GM23248 (cell line): Measurements from ENCODE around the gene FOXRED2. TPM values are rescaled to one million over a fixed set of nuclear protein-coding genes. Genes with fewer than 3 reads are reported as not detected.

Experiments used
- DNase-seq: peaks from one replicate; pipeline ENCODE4 v3.0.0-alpha.2; 2015
- H2AFZ ChIP-seq: fragments of 200-600 bp; sonication (generic); 2 replicates; pipeline ENCODE4 v1.6.1; 2016; ENCODE audit warnings: antibody characterized with exemption
- H3F3A ChIP-seq: fragments of 200-600 bp; sonication (generic); 2 replicates; pipeline ENCODE4 v1.6.1; 2016; ENCODE audit warnings: mild to moderate bottlenecking, antibody characterized with exemption, mixed run types; ENCODE audit not compliant: insufficient read depth
- H3K27ac ChIP-seq: fragments of 200-600 bp; sonication (generic); 2 replicates; pipeline ENCODE4 v1.5.1; 2016; ENCODE audit warnings: mild to moderate bottlenecking
- H3K27me3 ChIP-seq: fragments of 200-600 bp; sonication (generic); replicated peaks from 2 replicates; pipeline ENCODE4 v1.6.1; 2016; ENCODE audit warnings: mild to moderate bottlenecking; ENCODE audit not compliant: insufficient read depth
- H3K36me3 ChIP-seq: fragments of 200-600 bp; sonication (generic); 2 replicates; pipeline ENCODE4 v1.6.1; 2016; ENCODE audit warnings: low read depth, mild to moderate bottlenecking
- H3K4me1 ChIP-seq: fragments of 200-600 bp; sonication (generic); 2 replicates; pipeline ENCODE4 v1.6.1; 2016; ENCODE audit warnings: mild to moderate bottlenecking; ENCODE audit not compliant: insufficient read depth
- H3K4me2 ChIP-seq: fragments of 200-600 bp; sonication (generic); one replicate; pipeline ENCODE4 v1.6.1; 2016; ENCODE audit warnings: mild to moderate bottlenecking; ENCODE audit not compliant: unreplicated experiment
- H3K4me3 ChIP-seq: fragments of 200-600 bp; sonication (generic); 2 replicates; pipeline ENCODE4 v1.5.1; 2016; ENCODE audit warnings: mild to moderate bottlenecking
- H3K79me2 ChIP-seq: fragments of 200-600 bp; sonication (generic); 2 replicates; pipeline ENCODE4 v1.6.1; 2016; ENCODE audit warnings: mild to moderate bottlenecking; ENCODE audit not compliant: insufficient read depth
- H3K9ac ChIP-seq: fragments of 200-600 bp; sonication (generic); 2 replicates; pipeline ENCODE4 v1.6.1; 2016; ENCODE audit warnings: mild to moderate bottlenecking
- H3K9me2 ChIP-seq: fragments of 200-600 bp; sonication (generic); 2 replicates; pipeline ENCODE4 v1.6.1; 2016; ENCODE audit warnings: mixed run types, mild to moderate bottlenecking, moderate library complexity; ENCODE audit not compliant: insufficient read depth
- H3K9me3 ChIP-seq: fragments of 200-600 bp; sonication (generic); one replicate; pipeline ENCODE4 v1.6.1; 2017; ENCODE audit warnings: low read depth
- H4K20me1 ChIP-seq: fragments of 200-600 bp; sonication (generic); 2 replicates; pipeline ENCODE4 v1.6.0; 2016; ENCODE audit not compliant: insufficient read depth
- EZH2 ChIP-seq: fragments of 200-600 bp; sonication (generic); IDR thresholded peaks from 2 replicates; pipeline ENCODE4 v1.6.1; 2018; ENCODE audit warnings: antibody characterized with exemption, mild to moderate bottlenecking; ENCODE audit not compliant: insufficient read depth, poor library complexity, severe bottlenecking
- EZH2phosphoT487 ChIP-seq: fragments of 200-600 bp; sonication (generic); IDR thresholded peaks from 2 replicates; pipeline ENCODE4 v1.6.1; 2018; ENCODE audit warnings: antibody characterized with exemption, moderate library complexity, mild to moderate bottlenecking, low read depth; ENCODE audit not compliant: insufficient read depth
- WGBS, 2 experiments: methylation state at CpG; one replicate each; pipeline ENCODE4 v1.1.6; 2015 to 2017; ENCODE audit warnings: low lambda C conversion rate in 2 of 2, low coverage in 1 of 2; ENCODE audit errors: missing lambda C conversion rate in 2 of 2; 5-methylcytosine and 5-hydroxymethylcytosine counted together
- in situ Hi-C: fragments of 300-500 bp; cut with MboI; formaldehyde crosslinking; loops from 2 replicates; pipeline ENCODE4 v1.15.0; 2020
- polyA plus RNA-seq: library from polyadenylated mRNA; unstranded; fragments of >200 nt; fragmentation: Nextera tagmentation; extraction: Ambion mirVana; gene quantifications from 2 replicates; pipeline ENCODE4 v1.2.1, GENCODE V29; 2016
- total RNA-seq: library from RNA; depleted of rRNA; stranded (reverse); fragments of >200 nt; shearing (Covaris generic); gene quantifications from 2 replicates; pipeline ENCODE4 v1.2.3, GENCODE V29; 2014

The FOXRED2 gene
- total and polyA plus RNA-seq, 2 experiments from 2014 or later, result 4.2 to 5.0 TPM

- WGBS, 2 experiments, result 95 to 99% methylated on average over 4 of the region's 4 CpGs
- Histone ChIP-seq H3K4me2 (no peak overlapping the region), H3K9me3 (no peaks in the 10 kb centered on the region), H3K27me3 (no peaks in the 10 kb centered on the region), H3F3A (peaks cover 76% of the 10 kb centered on the region), H2AFZ (no peak overlapping the region), H3K9ac (no peak overlapping the region), H3K4me3 (no peak overlapping the region), H3K4me1 (no peaks in the 10 kb centered on the region), H3K79me2 (no peaks in the 10 kb centered on the region), H3K36me3 (peaks cover 61% of the 10 kb centered on the region), H3K9me2 (no peaks in the 10 kb centered on the region), H3K27ac (no peak overlapping the region), H4K20me1 (no peaks in the 10 kb centered on the region)
- in situ Hi-C loops, result no loop called here
- DNase-seq, result no peak
- TF ChIP-seq EZH2phosphoT487 (no peak), EZH2 (no peak)
Observed at GRCh38 chr22:36512991-36513390, 6.2 kb upstream of the FOXRED2 start.

GRCh38 chr22:36512333-36512732 lies 5.5 kb upstream of the FOXRED2 start:
- H3K27me3 ChIP-seq, result no peaks in the 10 kb centered on the region
- no peaks in the 10 kb centered on the region for H3K79me2 ChIP-seq
- no peak overlapping the region for H2AFZ ChIP-seq
- H3K27ac ChIP-seq, result no peak overlapping the region
- H3K9me2 ChIP-seq, result no peaks in the 10 kb centered on the region
- peaks cover 61% of the 10 kb centered on the region for H3K36me3 ChIP-seq
- H3K4me1 ChIP-seq, result no peaks in the 10 kb centered on the region
- TF ChIP-seq EZH2phosphoT487 (no peak), EZH2 (no peak)
- no peak overlapping the region for H3K9ac ChIP-seq
- 88 to 94% methylated on average over 8 of the region's 8 CpGs for WGBS, 2 experiments
- H4K20me1 ChIP-seq, result no peaks in the 10 kb centered on the region
- H3F3A ChIP-seq, result peaks cover 81% of the 10 kb centered on the region
- in situ Hi-C loops, result no loop called here
- no peak overlapping the region for H3K4me3 ChIP-seq
- no peak overlapping the region for H3K4me2 ChIP-seq
- no peaks in the 10 kb centered on the region for H3K9me3 ChIP-seq
- DNase-seq, result no peak

GRCh38 chr22:36510966-36511881 lies 4.4 kb upstream of the FOXRED2 start:
- 78 to 79% methylated on average over 17 of the region's 17 CpGs for WGBS, 2 experiments
- in situ Hi-C loops, result no loop called here
- TF ChIP-seq EZH2, result no peak
- TF ChIP-seq EZH2phosphoT487, result no peak
- DNase-seq, result peak; percentile 68
- no peak overlapping the region for H3K27ac ChIP-seq
- peaks cover 50% of the 10 kb centered on the region for H3K36me3 ChIP-seq
- no peak overlapping the region for H2AFZ ChIP-seq
- no peaks in the 10 kb centered on the region for H3K79me2 ChIP-seq
- H3K4me2 ChIP-seq, result no peak overlapping the region
- H3K9me3 ChIP-seq, result no peaks in the 10 kb centered on the region
- no peaks in the 10 kb centered on the region for H3K27me3 ChIP-seq
- H3F3A ChIP-seq, result peaks cover 77% of the 10 kb centered on the region
- no peak overlapping the region for H3K9ac ChIP-seq
- H3K4me3 ChIP-seq, result no peak overlapping the region
- no peaks in the 10 kb centered on the region for H3K9me2 ChIP-seq
- no peaks in the 10 kb centered on the region for H3K4me1 ChIP-seq
- H4K20me1 ChIP-seq, result no peaks in the 10 kb centered on the region

GRCh38 chr22:36510384-36510783 lies 3.5 kb upstream of the FOXRED2 start:
- no peak for DNase-seq
- H3F3A ChIP-seq, result peaks cover 77% of the 10 kb centered on the region
- TF ChIP-seq EZH2, result no peak
- no peak for TF ChIP-seq EZH2phosphoT487
- H3K9me2 ChIP-seq, result no peaks in the 10 kb centered on the region
- no peak overlapping the region for H3K9ac ChIP-seq
- no peak overlapping the region for H3K4me3 ChIP-seq
- H3K4me2 ChIP-seq, result no peak overlapping the region
- H3K9me3 ChIP-seq, result no peaks in the 10 kb centered on the region
- 53 to 56% methylated on average over 2 to 3 of the region's 3 CpGs for WGBS, 2 experiments
- H2AFZ ChIP-seq, result no peak overlapping the region
- in situ Hi-C loops, result no loop called here
- H4K20me1 ChIP-seq, result no peaks in the 10 kb centered on the region
- H3K79me2 ChIP-seq, result no peaks in the 10 kb centered on the region
- H3K4me1 ChIP-seq, result no peaks in the 10 kb centered on the region
- H3K27ac ChIP-seq, result no peak overlapping the region
- H3K27me3 ChIP-seq, result no peaks in the 10 kb centered on the region
- H3K36me3 ChIP-seq, result peaks cover 45% of the 10 kb centered on the region
